Measurements from ENCODE around the gene PKD2.

PKD2 gene

GRCh38 chr4:87978681-87979080 is 28.8 kb upstream of the PKD2 start:
- TF ChIP-seq POLR2A (IDR thresholded peaks at IDR 0.05; ENCODE audit: low read length) (no peak), GATA1 (IDR thresholded peaks at IDR 0.05; ENCODE audit: low read depth, low read length) (no peak)
- no peak for DNase-seq

DNA sequence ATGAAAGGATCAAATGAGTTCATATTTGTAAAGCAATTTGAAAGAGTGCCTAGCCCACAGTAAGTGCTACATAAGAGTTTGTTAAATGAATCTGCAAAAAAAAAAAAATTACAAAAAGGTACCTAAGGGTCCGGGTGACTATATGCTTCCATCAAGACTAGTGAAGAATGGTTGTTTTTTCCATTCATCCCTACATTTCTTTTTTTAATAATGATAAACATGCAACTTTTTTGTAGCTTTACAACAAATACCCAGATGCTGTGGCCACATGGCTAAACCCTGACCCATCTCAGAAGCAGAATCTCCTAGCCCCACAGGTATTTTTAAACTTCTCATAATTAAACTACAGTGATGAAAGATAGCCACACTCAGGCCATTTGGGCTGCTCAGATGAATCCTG is 27.6 kb upstream of the PKD2 start:
- TF ChIP-seq POLR2A (IDR thresholded peaks at IDR 0.05; ENCODE audit: low read length) (no peak), GATA1 (IDR thresholded peaks at IDR 0.05; ENCODE audit: low read depth, low read length) (no peak)
- no peak for DNase-seq

GRCh38 chr4:87981486-87981885 is 25.9 kb upstream of the PKD2 start:
- TF ChIP-seq GATA1 (IDR thresholded peaks at IDR 0.05; ENCODE audit: low read depth, low read length) (no peak), POLR2A (IDR thresholded peaks at IDR 0.05; ENCODE audit: low read length) (no peak)
- no peak for DNase-seq

- TF ChIP-seq POLR2A (IDR thresholded peaks at IDR 0.05; ENCODE audit: low read length), result no peak
- TF ChIP-seq GATA1 (IDR thresholded peaks at IDR 0.05; ENCODE audit: low read depth, low read length), result no peak
- no peak for DNase-seq
Observed at GRCh38 chr4:87982036-87982435, 25.4 kb upstream of the PKD2 start.

DNA sequence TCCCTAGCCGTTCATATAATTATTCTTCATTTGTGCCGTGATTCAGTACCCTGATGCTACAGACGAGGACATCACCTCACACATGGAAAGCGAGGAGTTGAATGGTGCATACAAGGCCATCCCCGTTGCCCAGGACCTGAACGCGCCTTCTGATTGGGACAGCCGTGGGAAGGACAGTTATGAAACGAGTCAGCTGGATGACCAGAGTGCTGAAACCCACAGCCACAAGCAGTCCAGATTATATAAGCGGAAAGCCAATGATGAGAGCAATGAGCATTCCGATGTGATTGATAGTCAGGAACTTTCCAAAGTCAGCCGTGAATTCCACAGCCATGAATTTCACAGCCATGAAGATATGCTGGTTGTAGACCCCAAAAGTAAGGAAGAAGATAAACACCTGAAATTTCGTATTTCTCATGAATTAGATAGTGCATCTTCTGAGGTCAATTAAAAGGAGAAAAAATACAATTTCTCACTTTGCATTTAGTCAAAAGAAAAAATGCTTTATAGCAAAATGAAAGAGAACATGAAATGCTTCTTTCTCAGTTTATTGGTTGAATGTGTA is 24.9 kb upstream of the PKD2 start:
- TF ChIP-seq GATA1 (IDR thresholded peaks at IDR 0.05; ENCODE audit: low read depth, low read length), result no peak
- no peak for TF ChIP-seq POLR2A (IDR thresholded peaks at IDR 0.05; ENCODE audit: low read length)
- DNase-seq, result no peak

- TF ChIP-seq GATA1 (IDR thresholded peaks at IDR 0.05; ENCODE audit: low read depth, low read length), result no peak
- no peak for DNase-seq
Observed at GRCh38 chr4:87983996-87984395, 23.4 kb upstream of the PKD2 start.

GRCh38 chr4:87985097-87985886 is 22.1 kb upstream of the PKD2 start:
- TF ChIP-seq POLR2A (IDR thresholded peaks at IDR 0.05; ENCODE audit: low read length) (no peak), GATA1 (IDR thresholded peaks at IDR 0.05; ENCODE audit: low read depth, low read length) (no peak)
- peak; percentile 5 to 32 for DNase-seq

- no peak for TF ChIP-seq POLR2A (IDR thresholded peaks at IDR 0.05; ENCODE audit: low read length)
- no peak for TF ChIP-seq GATA1 (IDR thresholded peaks at IDR 0.05; ENCODE audit: low read depth, low read length)
- no peak for DNase-seq
Observed at GRCh38 chr4:87985887-87986200, 21.6 kb upstream of the PKD2 start.

DNA sequence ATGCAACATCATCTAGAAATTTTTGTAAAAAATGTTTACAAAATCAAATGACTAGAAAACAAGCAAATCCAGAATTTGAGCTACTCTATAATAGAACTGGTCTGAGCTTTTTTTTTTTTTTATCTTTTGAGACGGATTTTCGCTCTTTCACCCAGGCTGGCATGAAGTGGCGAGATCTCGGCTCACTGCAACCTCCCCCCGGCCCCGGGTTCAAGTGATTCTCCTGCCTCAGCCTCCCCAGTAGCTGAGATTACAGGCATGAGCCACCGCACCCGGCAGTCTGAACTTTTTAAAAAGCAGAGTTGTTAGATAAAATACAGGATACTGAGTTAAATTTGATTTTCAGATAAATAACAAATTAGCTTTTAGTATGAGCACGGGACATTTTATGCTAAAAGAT is 20.9 kb upstream of the PKD2 start:
- no peak for DNase-seq
- TF ChIP-seq GATA1 (IDR thresholded peaks at IDR 0.05; ENCODE audit: low read depth, low read length) (no peak), POLR2A (IDR thresholded peaks at IDR 0.05; ENCODE audit: low read length) (no peak)

- DNase-seq, result no peak
- TF ChIP-seq POLR2A (IDR thresholded peaks at IDR 0.05; ENCODE audit: low read length) (no peak), GATA1 (IDR thresholded peaks at IDR 0.05; ENCODE audit: low read depth, low read length) (no peak)
Observed at GRCh38 chr4:87989765-87990164, 17.7 kb upstream of the PKD2 start.

- TF ChIP-seq POLR2A (IDR thresholded peaks at IDR 0.05; ENCODE audit: low read length), result no peak
- no peak for TF ChIP-seq GATA1 (IDR thresholded peaks at IDR 0.05; ENCODE audit: low read depth, low read length)
Observed at GRCh38 chr4:87995435-87995834, 12.0 kb upstream of the PKD2 start.

GRCh38 chr4:87999191-87999691 is 8.2 kb upstream of the PKD2 start:
- peak in 1 of 2 experiments; percentile 6 for DNase-seq

More at GRCh38 chr4:87995435-87995834, 12.0 kb upstream of the PKD2 start:
- DNase-seq, result no peak

GRCh38 chr4:88001871-88002270 is 5.6 kb upstream of the PKD2 start:
- DNase-seq, result no peak
- TF ChIP-seq POLR2A (IDR thresholded peaks at IDR 0.05; ENCODE audit: low read length), result no peak
- TF ChIP-seq GATA1 (IDR thresholded peaks at IDR 0.05; ENCODE audit: low read depth, low read length), result no peak

DNA sequence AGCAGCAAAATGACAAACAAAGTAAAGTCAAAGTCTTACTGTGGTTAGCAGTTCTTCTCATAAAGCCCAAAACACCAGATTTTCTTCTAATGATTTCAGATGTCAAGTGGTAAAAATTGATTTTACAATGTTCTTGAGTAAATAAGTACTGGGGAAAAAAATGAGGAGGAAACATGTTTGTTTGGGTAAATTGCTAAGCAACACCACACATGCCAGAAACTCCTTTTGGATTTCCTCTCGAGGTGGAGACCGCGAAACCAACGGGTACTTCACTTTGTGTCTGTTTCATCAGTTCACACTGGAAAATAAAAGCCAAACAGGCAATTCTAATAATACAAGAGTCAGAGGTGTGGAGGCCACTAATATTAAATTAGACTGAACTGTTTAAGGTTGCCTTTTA is 4.6 kb upstream of the PKD2 start:
- DNase-seq, result no peak
- no peak for TF ChIP-seq GATA1 (IDR thresholded peaks at IDR 0.05; ENCODE audit: low read depth, low read length)
- no peak for TF ChIP-seq POLR2A (IDR thresholded peaks at IDR 0.05; ENCODE audit: low read length)

DNA sequence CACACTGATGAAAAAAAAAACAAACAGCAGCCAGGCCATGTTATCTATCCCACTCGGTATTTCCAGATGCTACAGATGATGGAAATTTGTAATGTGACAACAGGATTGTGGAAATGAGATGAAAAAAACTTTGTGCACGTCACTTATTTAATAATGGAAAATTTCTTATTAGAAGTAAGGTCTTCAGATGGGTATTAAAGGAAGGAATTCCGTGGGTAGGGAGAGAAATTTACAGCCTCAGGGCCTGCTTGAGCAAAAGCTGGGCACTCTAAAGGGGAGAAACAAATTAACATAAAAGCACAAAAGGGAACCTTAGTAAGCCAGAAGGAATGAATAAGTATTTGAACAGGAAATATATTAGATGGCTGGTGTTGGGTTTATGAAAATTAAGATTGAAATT is 4.2 kb upstream of the PKD2 start:
- no peak for TF ChIP-seq GATA1 (IDR thresholded peaks at IDR 0.05; ENCODE audit: low read depth, low read length)
- TF ChIP-seq POLR2A (IDR thresholded peaks at IDR 0.05; ENCODE audit: low read length), result no peak
- no peak for DNase-seq

Data from erythroblast (primary cell).